HG03575 (cell line): ENCODE measurements around the gene P2RX1.

ENCODE experiments used
- ATAC-seq: cut with Tn5 transposase; IDR thresholded peaks from one replicate; pipeline ENCODE4 v1.9.1; 2021; ENCODE audit not compliant: unreplicated experiment, insufficient number of reproducible peaks, low FRiP score; ENCODE audit errors: extremely low read depth

The P2RX1 gene

DNA sequence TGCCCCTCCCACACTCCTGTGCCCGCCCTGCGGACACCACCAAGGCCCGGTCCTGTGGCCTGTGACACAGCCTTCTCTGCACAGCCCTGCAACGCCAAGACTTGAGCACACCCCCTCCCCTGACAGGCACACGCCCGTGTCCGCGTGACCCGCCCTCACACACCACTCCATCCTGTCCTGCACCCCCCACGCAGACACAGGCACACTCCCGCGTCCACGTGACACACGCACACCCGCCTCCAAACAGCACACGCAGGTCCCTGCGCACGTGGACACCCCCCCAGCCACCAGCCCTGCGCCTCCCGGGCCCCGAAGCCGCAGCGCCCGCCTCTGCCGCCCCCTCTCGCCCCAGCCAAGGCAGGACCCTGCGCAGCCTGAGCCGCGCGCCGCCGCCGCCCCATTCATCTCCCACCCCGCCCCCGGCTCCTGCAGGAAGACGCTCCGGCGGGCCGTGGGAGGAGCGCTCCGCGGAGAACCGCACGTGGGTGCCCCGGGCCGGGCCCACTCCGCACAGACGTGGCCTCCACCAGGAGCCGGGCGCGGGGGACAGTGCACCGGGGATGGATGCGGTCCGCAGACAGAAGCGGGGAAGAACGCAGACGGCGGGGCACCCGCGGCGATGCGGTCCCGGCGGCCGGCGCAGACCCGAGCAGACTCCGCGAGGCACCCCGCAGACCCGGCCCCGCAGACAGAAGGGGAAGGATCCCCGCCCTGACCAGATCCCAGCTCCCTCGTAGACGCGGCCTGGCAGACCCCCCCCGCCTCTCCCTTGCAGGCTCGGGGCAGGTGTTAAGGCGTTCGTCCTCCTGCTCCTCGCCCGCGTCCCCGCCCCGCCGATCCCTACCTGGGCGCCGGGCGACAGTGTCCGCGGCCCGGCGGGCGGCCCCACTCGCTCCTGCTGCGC, 23.9 kb downstream of the P2RX1 start:
- ATAC-seq, result no peak

- ATAC-seq, result no peak
These were observed 24.6 kb downstream of the P2RX1 start for GRCh38 chr17:3891626-3892094.

DNA sequence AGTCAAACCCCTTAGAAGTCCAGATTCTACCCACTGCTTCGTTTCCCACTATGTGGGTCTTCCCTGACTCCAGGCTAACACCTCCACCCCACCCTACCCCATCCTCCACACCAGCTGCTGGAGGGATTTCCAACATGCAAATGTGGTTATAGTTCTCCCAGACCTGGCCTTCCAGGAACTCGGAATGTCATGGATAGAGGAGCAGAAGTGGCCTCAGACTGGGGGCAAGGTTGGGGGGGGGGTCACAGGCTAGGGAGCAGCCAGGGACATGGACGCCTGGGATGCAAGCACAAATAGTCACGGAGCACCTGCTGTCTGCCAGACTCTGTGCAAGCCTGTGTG, 25.4 kb downstream of the P2RX1 start:
- ATAC-seq, result no peak

- ATAC-seq, result no peak
These were observed 26.0 kb downstream of the P2RX1 start for GRCh38 chr17:3890082-3890877.

DNA sequence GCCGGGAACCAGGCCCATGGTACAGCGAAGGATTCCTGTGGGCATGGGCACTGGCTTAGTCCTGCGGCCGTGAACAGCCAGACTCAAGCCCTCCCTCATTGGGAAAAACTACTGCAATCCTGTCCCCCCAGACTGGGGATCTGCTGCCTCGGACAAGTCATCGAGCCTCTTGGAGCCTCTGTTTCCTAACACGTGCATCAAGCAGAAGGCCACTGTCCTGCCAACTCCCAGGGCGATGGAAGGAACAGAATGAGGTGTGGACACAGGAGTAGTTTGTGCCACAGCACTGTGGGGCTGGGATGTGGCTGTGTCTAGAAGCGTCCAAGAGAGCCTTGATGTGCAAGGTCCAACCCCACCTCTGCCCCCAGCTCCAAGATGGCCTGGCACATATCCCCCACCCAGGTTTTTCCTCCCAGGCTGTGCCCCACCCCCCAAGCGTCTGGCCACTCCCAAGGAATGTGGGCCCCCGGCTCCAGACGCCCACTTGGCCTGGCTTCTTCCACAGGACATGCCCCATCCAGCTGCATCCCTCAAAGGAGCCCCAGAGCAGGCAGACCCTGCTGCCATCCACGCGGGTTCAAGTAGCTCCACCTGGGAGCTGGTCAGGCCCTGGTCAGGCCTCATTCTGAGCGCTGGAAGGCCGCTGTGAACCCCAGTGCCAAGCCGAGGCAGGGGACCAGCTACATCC, 26.8 kb downstream of the P2RX1 start:
- ATAC-seq, result no peak

DNA sequence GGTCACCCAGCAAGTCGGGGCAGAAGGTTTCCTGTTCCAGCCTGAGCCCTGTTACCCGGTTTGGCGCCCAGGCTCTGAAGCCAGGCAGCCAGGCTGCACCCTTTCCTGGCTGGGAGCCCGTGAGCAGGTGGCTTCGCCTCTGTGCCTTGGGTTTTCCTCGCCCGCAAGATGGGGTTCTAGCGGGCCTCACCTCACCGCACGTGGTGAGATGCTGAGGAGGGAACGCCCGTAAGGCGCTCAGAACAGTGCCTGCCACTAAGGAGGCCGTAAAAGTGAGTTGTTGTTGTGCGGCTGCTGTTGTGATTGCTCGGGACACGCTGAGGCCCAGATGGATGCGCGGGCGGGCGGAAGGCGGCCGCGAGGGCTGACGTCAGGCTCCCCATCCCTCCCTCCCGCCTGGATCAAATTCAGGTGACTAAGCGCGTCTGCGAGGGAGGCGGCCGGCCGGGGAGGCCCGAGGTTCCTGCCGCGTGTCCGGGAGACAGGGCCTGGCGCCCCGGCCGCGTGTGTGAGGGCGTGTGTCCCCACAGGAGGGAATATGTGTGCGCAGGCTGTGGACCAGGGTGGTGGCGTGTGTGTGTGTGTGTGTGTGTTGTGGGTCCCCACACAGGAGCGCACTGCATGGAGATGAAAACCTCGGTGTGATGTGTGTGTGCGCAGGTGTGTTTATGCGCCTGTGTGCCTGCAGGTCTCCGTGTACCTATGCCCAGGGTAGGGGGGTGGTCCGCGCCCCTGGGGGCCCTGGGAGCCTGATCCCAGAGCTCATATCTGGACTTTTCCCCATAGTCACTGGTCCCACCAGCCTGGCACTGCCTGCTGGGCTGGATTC, 27.7 kb downstream of the P2RX1 start:
- no peak for ATAC-seq

DNA sequence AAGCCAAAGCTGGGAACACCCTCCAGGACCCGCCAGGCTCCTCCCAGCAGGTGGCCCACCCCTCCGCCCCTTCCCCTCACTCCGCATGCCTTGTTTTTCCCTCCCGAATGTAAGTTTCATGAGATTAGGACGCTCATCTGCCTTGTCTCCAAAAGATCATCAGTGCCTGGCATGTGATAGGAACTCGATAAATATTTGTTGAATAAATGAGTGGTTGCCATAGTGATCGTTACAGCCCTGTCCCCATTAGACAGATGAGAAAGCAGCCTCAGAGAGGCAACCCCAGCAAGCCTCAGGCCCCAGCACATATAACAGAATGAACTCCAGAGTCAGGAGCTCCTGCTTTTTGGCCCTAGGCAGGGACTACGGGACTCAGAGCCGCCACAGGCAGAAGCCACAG, 28.5 kb downstream of the P2RX1 start:
- ATAC-seq, result no peak

DNA sequence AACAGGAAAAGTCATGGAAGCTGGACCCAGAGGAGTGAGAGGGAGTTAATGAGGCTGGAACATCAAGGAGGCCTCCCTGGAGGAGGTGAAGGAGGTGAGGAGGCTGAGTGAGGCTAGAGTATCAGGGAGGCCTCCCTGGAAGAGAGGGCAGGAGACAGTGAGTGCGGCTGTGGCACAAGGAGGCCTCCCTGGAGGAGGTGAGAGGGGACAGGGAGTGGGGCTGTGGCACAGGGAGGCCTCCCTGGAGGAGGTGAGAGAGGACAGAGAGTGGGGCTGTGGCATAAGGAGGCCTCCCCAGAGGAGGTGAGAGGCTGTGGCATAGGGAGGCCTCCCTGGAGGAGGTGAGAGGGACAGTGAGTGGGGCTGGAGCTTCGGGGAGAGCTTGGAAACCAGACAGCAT, 28.9 kb downstream of the P2RX1 start:
- no peak for ATAC-seq

- no peak for ATAC-seq
These were observed 29.5 kb downstream of the P2RX1 start for GRCh38 chr17:3886776-3887175.

DNA sequence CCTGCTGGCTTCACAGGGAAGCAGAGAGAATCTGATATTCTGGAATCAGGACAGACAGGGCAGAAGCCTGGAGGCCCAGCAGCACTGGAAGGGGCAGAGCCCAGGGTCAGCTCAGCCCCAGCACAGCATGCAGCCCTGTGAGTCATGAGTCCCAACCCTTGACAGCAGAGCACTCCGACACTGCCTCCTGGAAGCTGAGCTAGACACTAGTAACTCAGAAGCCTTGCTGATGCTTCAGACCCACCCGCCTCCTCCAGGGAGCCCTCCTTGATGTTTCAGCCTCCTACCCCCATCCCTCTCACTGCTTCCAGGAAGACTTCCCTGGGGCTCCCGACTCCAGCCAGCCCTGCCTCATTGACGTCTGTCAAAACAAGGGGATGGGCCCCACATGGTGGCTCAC, 30.3 kb downstream of the P2RX1 start:
- ATAC-seq, result no peak

GRCh38 chr17:3885271-3885670, 31.0 kb downstream of the P2RX1 start:
- no peak for ATAC-seq

GRCh38 chr17:3884188-3884587, 32.1 kb downstream of the P2RX1 start:
- ATAC-seq, result no peak

GRCh38 chr17:3882276-3882675, 34.0 kb downstream of the P2RX1 start:
- ATAC-seq, result no peak

DNA sequence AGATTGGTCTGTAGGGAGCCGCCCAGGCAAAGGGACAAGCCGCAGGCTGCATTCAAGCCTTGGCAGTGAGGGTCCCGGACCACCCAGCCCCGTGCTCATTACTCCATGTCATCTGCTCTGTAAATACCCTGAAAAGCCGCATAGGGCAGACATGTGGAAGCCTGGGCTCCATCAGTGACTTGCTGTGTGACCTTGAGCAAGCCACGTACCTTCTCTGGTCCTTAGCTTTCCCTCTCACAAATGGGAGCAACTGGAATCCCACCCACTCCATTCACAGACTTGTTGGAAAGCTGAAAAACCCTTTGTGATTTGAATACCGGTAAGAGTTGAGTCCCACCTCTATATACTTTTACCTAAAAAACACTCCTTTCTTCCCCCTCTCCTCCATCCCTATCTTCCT, 35.3 kb downstream of the P2RX1 start:
- ATAC-seq, result no peak

GRCh38 chr17:3879591-3880417, 36.5 kb downstream of the P2RX1 start:
- ATAC-seq, result no peak

- ATAC-seq, result no peak
These were observed 37.1 kb downstream of the P2RX1 start for GRCh38 chr17:3879186-3879585.

DNA sequence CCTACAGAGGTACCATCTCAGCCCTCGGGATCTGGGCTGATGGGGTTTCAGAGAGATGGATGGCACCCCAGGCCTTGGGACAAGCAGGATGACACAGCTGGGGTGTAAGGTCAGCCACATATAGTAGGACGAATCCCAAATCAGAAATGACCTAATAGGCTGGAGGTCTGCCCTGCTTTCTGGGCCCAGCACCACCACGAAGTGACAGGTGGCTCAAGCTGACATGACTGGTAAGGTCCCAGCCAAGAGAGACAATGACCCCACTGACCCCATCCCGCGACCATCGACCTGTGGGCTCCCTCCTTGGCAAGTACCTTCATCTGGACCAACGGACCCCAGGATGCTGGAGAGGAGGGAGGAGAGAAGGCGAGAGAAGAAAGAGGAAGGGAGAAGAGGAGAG, 39.0 kb downstream of the P2RX1 start:
- no peak for ATAC-seq

DNA sequence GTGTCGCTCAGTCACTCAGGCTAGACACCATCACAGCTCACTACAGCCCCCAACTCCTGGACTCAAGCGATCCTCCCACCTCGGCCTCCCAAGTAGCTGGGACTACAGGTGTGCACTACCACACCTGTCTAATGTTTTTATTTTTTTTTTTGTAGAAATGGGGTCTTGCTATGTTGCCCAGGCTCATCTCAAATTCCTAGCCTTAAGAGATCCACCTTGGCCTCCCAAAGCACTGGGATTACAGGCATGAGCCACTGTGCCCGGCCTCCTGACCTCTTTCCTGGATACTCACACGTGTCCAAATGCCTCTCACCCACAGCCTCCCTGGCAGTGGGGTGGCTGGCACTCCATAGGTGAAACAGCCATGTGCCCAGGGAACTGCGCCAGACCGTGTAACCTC, 40.9 kb downstream of the P2RX1 start:
- no peak for ATAC-seq
